CD14-positive monocyte (primary cell): ENCODE results near the gene ACP3. TPM values are rescaled to one million over a fixed set of nuclear protein-coding genes. Genes with fewer than 3 reads are reported as not detected.

Source experiments
- DNase-seq, 3 donors: peaks; one replicate each; pipeline ENCODE4 v3.0.0-alpha.2; 2011 to 2022
- H2AFZ ChIP-seq: 2 replicates; pipeline ENCODE4 v1.6.0; 2012; ENCODE audit warnings: mild to moderate bottlenecking, low read depth, low read length, inconsistent platforms; ENCODE audit not compliant: insufficient read depth, poor library complexity, severe bottlenecking
- H3K27ac ChIP-seq, 2 donors: 1 replicate in 1 of 2; 2 replicates in 1 of 2; pipeline ENCODE4 v1.5.1; 2012 to 2013; ENCODE audit warnings: low read length in 2 of 2, control low read depth in 1 of 2, inconsistent platforms in 1 of 2, low read depth in 1 of 2, mild to moderate bottlenecking in 1 of 2
- H3K27me3 ChIP-seq, 2 donors: one replicate each; pipeline versions ENCODE4 v1.6.0 to v1.6.1; 2011 to 2013; ENCODE audit warnings: low read length in 2 of 2; ENCODE audit not compliant: control insufficient read depth in 2 of 2, insufficient read depth in 2 of 2
- H3K36me3 ChIP-seq, 2 donors: replicated peaks in 1 of 2; 1 replicate in 1 of 2; 2 replicates in 1 of 2; pipeline versions ENCODE4 v1.5.1 to v1.6.1; 2012 to 2013; ENCODE audit warnings: low read length in 2 of 2, control low read depth in 1 of 2, inconsistent platforms in 1 of 2, mild to moderate bottlenecking in 1 of 2; ENCODE audit not compliant: insufficient read depth in 2 of 2, control insufficient read depth in 1 of 2
- H3K4me1 ChIP-seq, 2 donors: 1 replicate in 1 of 2; 2 replicates in 1 of 2; pipeline versions ENCODE4 v1.5.1 to v1.6.1; 2012 to 2013; ENCODE audit warnings: low read length in 2 of 2, control low read depth in 1 of 2, inconsistent platforms in 1 of 2, mild to moderate bottlenecking in 1 of 2, moderate library complexity in 1 of 2; ENCODE audit not compliant: insufficient read depth in 2 of 2, control insufficient read depth in 1 of 2
- H3K4me2 ChIP-seq: replicated peaks from 2 replicates; pipeline ENCODE3; 2012; ENCODE audit warnings: low read length, moderate library complexity, mild to moderate bottlenecking; ENCODE audit not compliant: poor library complexity, severe bottlenecking; ENCODE audit errors: extremely low read depth
- H3K4me3 ChIP-seq, 3 experiments: fragments of 200-600 bp in 1 of 3; sonication (generic) in 1 of 3; replicated peaks in 1 of 3; 1 replicate in 2 of 3; 2 replicates in 1 of 3; pipeline ENCODE4 v1.5.1; 2011 to 2013; ENCODE audit warnings: low read length in 3 of 3, mild to moderate bottlenecking in 3 of 3, control low read depth in 2 of 3, low read depth in 2 of 3, inconsistent platforms in 1 of 3, moderate library complexity in 1 of 3
- H3K79me2 ChIP-seq: 2 replicates; pipeline ENCODE4 v1.6.0; 2012; ENCODE audit warnings: mild to moderate bottlenecking, control low read depth, inconsistent platforms, low read length, moderate library complexity; ENCODE audit not compliant: insufficient read depth
- H3K9ac ChIP-seq: 2 replicates; pipeline ENCODE4 v1.6.0; 2017; ENCODE audit warnings: low read length, mild to moderate bottlenecking; ENCODE audit not compliant: insufficient read depth, poor library complexity, severe bottlenecking
- H3K9me3 ChIP-seq, 2 donors: replicated peaks in 1 of 2; 1 replicate in 1 of 2; 2 replicates in 1 of 2; pipeline versions ENCODE4 v1.5.1 to v1.6.1; 2012 to 2013; ENCODE audit warnings: low read length in 2 of 2, control low read depth in 1 of 2; ENCODE audit not compliant: control insufficient read depth in 1 of 2, insufficient read depth in 1 of 2
- H4K20me1 ChIP-seq: 2 replicates; pipeline ENCODE4 v1.6.0; 2012; ENCODE audit warnings: mild to moderate bottlenecking, low read length, control low read depth, moderate library complexity; ENCODE audit not compliant: insufficient read depth
- H3K27ac Mint-ChIP-seq, 7 donors: one replicate each; pipeline ENCODE4 v1.8.0; 2020; ENCODE audit warnings: mild to moderate bottlenecking in 7 of 7, mixed read lengths in 7 of 7, moderate library complexity in 6 of 7, inconsistent platforms in 2 of 7
- H3K27me3 Mint-ChIP-seq, 3 donors: one replicate each; pipeline ENCODE4 v1.8.0; 2021 to 2022; ENCODE audit warnings: low read depth in 3 of 3, mild to moderate bottlenecking in 3 of 3, mixed read lengths in 3 of 3, moderate library complexity in 3 of 3, inconsistent platforms in 1 of 3
- H3K36me3 Mint-ChIP-seq, 2 donors: one replicate each; pipeline ENCODE4 v1.8.0; 2020; ENCODE audit warnings: mixed read lengths in 2 of 2, inconsistent platforms in 1 of 2, mild to moderate bottlenecking in 1 of 2
- H3K4me1 Mint-ChIP-seq: one replicate; pipeline ENCODE4 v1.8.0; 2020; ENCODE audit warnings: mild to moderate bottlenecking, mixed read lengths
- H3K4me3 Mint-ChIP-seq, 2 donors: one replicate each; pipeline ENCODE4 v1.8.0; 2020; ENCODE audit warnings: mild to moderate bottlenecking in 2 of 2, mixed read lengths in 2 of 2, moderate library complexity in 1 of 2
- H3K9me3 Mint-ChIP-seq, 7 donors: one replicate each; pipeline ENCODE4 v1.8.0; 2020 to 2022; ENCODE audit warnings: mixed read lengths in 7 of 7, mild to moderate bottlenecking in 6 of 7, moderate library complexity in 6 of 7, inconsistent platforms in 2 of 7
- WGBS: methylation state at CpG from one replicate; pipeline ENCODE4 v1.1.5; 2013; ENCODE audit warnings: missing lambda C conversion rate; ENCODE audit not compliant: insufficient coverage; 5-methylcytosine and 5-hydroxymethylcytosine counted together
- intact Hi-C, 2 donors: fragments of 100-400 bp; cut with micrococcal nuclease; formaldehyde crosslinking; loops; one replicate each; pipeline versions ENCODE4 v1.15.0 to v1.15.1; 2023
- polyA plus RNA-seq, 3 donors: library from polyadenylated mRNA; depleted of rRNA in 1 of 3; unstranded in 2 of 3; stranded (reverse) in 1 of 3; fragments of 300-500 nt in 2 of 3; fragments of >200 nt in 1 of 3; fragmentation: Illumina TruSeq in 2 of 3; gene quantifications; 1 replicate in 2 of 3; 2 replicates in 1 of 3; pipeline ENCODE4 v1.2.3, GENCODE V29; 2012 to 2021
- TF ChIP-seq, protein P1 (sequence below): fragments of 200-600 bp; IDR thresholded peaks from one replicate; pipeline ENCODE4 v1.8.0; 2022; ENCODE audit warnings: antibody characterized with exemption, mild to moderate bottlenecking

The ACP3 gene
- polyA plus RNA-seq, 3 donors, result 33.9 to 55.6 (median 44.0) TPM

DNA sequence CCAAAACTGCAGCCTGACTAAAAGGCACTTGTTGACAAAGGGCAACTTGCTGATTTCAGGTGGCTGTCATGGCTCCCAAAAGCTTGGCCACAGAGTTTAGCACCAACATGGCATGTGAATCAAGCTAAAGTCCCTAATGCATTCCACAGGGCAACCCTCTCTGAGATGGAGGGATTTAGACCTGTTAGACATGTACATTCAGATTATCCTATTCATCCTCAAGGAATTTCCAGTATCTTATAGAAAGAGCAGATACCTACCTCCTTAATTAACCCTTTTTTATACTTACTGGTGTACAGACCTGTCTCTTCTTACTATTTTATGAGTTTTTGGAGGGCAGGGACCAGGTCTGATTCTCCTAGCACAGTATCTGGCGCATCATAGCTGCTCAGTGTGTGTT, 31.3 kb downstream of the ACP3 start:
- H3K27ac ChIP-seq, result no peak overlapping the region
- H3K27me3 Mint-ChIP-seq, result peaks cover 0 to 2% (median 0%) of the 10 kb centered on the region in 3 donors
- no peaks in the 10 kb centered on the region for H3K4me1 ChIP-seq
- H3K4me3 ChIP-seq, result no peak overlapping the region
- no peak overlapping the region for H3K9ac ChIP-seq
- peaks cover 5% of the 10 kb centered on the region for H3K4me1 Mint-ChIP-seq
- no peak for DNase-seq
- no peak overlapping the region for H3K4me3 Mint-ChIP-seq
- H3K9me3 ChIP-seq, result no peaks in the 10 kb centered on the region
- H3K27me3 ChIP-seq, result no peaks in the 10 kb centered on the region
- H4K20me1 ChIP-seq, result peaks cover 19% of the 10 kb centered on the region
- TF ChIP-seq, protein P1, sequence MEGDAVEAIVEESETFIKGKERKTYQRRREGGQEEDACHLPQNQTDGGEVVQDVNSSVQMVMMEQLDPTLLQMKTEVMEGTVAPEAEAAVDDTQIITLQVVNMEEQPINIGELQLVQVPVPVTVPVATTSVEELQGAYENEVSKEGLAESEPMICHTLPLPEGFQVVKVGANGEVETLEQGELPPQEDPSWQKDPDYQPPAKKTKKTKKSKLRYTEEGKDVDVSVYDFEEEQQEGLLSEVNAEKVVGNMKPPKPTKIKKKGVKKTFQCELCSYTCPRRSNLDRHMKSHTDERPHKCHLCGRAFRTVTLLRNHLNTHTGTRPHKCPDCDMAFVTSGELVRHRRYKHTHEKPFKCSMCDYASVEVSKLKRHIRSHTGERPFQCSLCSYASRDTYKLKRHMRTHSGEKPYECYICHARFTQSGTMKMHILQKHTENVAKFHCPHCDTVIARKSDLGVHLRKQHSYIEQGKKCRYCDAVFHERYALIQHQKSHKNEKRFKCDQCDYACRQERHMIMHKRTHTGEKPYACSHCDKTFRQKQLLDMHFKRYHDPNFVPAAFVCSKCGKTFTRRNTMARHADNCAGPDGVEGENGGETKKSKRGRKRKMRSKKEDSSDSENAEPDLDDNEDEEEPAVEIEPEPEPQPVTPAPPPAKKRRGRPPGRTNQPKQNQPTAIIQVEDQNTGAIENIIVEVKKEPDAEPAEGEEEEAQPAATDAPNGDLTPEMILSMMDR, result no peak
- intact Hi-C loops, result no loop called here
- no peak overlapping the region for H2AFZ ChIP-seq
- H3K4me2 ChIP-seq, result no peak overlapping the region
- no peak overlapping the region for H3K27ac Mint-ChIP-seq
- no CpG with 5 or more reads among the region's 1 CpG for WGBS
- H3K36me3 ChIP-seq, result peaks cover 92 to 100% of the 10 kb centered on the region in 2 donors
- H3K36me3 Mint-ChIP-seq, result peaks cover 83 to 88% of the 10 kb centered on the region in 2 donors
- no peaks in the 10 kb centered on the region for H3K9me3 Mint-ChIP-seq
- no peaks in the 10 kb centered on the region for H3K79me2 ChIP-seq

DNA sequence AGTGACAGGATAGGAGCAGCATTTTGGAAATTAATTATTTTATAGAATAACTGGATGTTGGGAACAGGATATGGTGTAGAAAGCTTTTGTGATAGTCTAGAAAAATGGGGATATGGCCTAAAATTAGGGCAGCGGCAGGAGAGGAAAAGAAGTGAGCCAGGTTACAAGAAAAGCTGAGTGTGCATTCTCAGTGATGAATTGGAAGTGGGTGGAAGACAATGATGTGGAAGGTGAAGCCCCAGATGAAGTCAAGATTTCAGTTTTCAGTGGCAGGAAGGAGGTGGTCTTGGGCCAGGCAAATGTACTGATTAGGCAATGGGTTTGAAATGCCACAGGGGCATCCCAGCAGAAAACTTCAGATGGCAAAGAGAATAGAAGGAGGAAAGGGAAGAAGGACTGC, 33.6 kb downstream of the ACP3 start:
- H3K36me3 ChIP-seq, result peaks cover 88 to 99% of the 10 kb centered on the region in 2 donors
- H3K4me1 ChIP-seq, result no peaks in the 10 kb centered on the region
- peak overlapping the region in 5 of 7 donors; percentile 1 to 67 (median 25) for H3K27ac Mint-ChIP-seq
- no peak overlapping the region for H3K4me2 ChIP-seq
- peaks cover 75 to 85% of the 10 kb centered on the region in 2 donors for H3K36me3 Mint-ChIP-seq
- H3K4me3 ChIP-seq, result no peak overlapping the region
- 21% methylated on average over 1 of the region's 1 CpG for WGBS
- TF ChIP-seq, protein P1, result no peak
- H3K79me2 ChIP-seq, result no peaks in the 10 kb centered on the region
- peaks cover 19% of the 10 kb centered on the region for H4K20me1 ChIP-seq
- H3K4me1 Mint-ChIP-seq, result peaks cover 3% of the 10 kb centered on the region
- H3K9ac ChIP-seq, result no peak overlapping the region
- no peaks in the 10 kb centered on the region for H3K9me3 Mint-ChIP-seq
- no peaks in the 10 kb centered on the region for H3K27me3 Mint-ChIP-seq
- no peak overlapping the region for H2AFZ ChIP-seq
- no peak overlapping the region for H3K4me3 Mint-ChIP-seq
- intact Hi-C loops, result loop anchor here in 1 of 2 donors (10.0 kb wide), 1 partner anchor 154 kb away; no protein-coding TSS in a partner anchor
- no peaks in the 10 kb centered on the region for H3K9me3 ChIP-seq
- H3K27me3 ChIP-seq, result no peaks in the 10 kb centered on the region
- no peak for DNase-seq
- peak overlapping the region in 1 of 2 donors; percentile 11 for H3K27ac ChIP-seq
